GM18505 (cell line): ENCODE data around the gene OR2A5.
"Not testable (repeated sequence)": the region's sequence is repeated elsewhere in the genome, so short reads cannot be mapped to it uniquely, and the experiment has no call there.

Source experiments
- ATAC-seq: cut with Tn5 transposase; IDR thresholded peaks from one replicate; pipeline ENCODE4 v1.9.1; 2021; ENCODE audit not compliant: unreplicated experiment
- POLR2A ChIP-seq: IDR thresholded peaks from 4 replicates; pipeline ENCODE4 v1.6.1; 2011; ENCODE audit warnings: borderline replicate concordance; ENCODE audit not compliant: insufficient read depth, insufficient read length; ENCODE audit errors: extremely low read depth

Gene OR2A5

DNA sequence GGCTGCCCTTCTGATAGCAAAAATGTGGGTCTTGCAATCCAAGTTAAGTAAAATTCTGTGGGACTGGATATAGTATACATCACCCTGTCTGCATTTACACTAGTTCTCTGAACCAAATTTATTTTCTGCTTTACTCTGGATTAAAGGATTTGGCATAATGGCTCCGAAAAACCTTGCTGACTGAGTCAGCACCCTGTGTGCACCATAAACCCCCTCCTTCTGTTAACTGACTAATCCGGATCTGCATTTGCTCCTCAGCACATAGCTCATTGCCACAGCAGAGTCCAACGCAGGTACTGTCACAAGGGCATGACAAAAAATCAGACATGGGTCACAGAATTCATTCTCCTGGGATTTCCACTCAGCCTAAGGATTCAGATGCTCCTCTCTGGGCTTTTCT is 1.3 kb downstream of the OR2A5 start:
- ATAC-seq = no peak

GRCh38 chr7:144050884-144051283 is 2.1 kb downstream of the OR2A5 start:
- ATAC-seq = not testable (repeated sequence)

More for the DNA sequence above, 1.3 kb downstream of the OR2A5 start:
- TF ChIP-seq POLR2A = no peak

GRCh38 chr7:144057954-144058353 is 9.2 kb downstream of the OR2A5 start:
- ATAC-seq = no peak
- no peak for TF ChIP-seq POLR2A

DNA sequence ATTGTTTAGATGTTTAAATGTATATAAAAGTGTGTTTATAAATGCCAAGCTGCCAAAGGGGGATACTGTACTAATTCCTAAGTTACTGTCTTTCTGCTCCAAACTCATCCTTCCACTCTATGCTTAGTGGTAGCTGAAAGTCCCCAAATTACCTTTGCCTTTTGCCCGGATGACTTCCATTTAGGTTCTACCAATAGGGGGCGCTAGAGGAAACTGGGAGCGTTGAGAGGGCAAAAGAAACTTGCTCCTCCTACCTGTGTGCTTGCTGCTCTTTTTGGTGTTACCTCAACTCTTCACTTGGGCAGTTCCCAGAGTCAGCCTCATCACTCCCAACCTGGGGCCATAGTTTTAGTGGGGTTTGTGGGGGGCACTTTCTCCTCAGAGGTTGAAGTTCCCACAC is 15.0 kb downstream of the OR2A5 start:
- no peak for ATAC-seq
- no peak for TF ChIP-seq POLR2A

GRCh38 chr7:144069511-144069910 is 20.8 kb downstream of the OR2A5 start, which contains the start of gene OR2A25:
OR2A25 (plus strand) TSS chr7:144069811; CDS start chr7:144074220, 4,409 bp downstream.
- ATAC-seq = no peak
- TF ChIP-seq POLR2A = no peak

- no peak for TF ChIP-seq POLR2A
Measured at GRCh38 chr7:144069953-144070352, 21.2 kb downstream of the OR2A5 start.

GRCh38 chr7:144074374-144074773 is 25.6 kb downstream of the OR2A5 start:
- ATAC-seq = no peak
- TF ChIP-seq POLR2A = no peak

More at GRCh38 chr7:144069953-144070352, 21.2 kb downstream of the OR2A5 start:
- ATAC-seq = no peak

DNA sequence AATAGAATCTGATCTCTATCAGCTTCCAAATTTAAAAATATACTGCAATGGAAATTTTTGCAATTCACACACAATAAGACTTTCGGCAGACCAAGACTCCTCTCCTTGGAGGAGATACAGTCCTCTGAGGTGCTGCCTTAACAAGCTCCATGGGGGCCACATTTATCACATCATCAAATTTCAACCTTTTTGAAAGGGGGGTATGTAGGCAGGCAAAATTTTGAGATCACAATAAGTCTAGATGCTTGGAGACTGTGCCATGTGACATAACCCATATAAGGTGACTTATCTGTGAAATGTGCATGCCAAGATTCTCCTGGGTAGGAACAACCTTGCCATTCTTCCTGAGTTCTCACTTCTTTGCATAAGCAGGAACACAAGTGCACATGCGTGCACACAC is 37.2 kb downstream of the OR2A5 start, which contains the start of gene OR2A12:
OR2A12 (plus strand) TSS at position 301 of the 400 bp plus-strand sequence. CDS start 8,830 bp downstream, outside the sequence.
- TF ChIP-seq POLR2A = no peak
- no peak for ATAC-seq

DNA sequence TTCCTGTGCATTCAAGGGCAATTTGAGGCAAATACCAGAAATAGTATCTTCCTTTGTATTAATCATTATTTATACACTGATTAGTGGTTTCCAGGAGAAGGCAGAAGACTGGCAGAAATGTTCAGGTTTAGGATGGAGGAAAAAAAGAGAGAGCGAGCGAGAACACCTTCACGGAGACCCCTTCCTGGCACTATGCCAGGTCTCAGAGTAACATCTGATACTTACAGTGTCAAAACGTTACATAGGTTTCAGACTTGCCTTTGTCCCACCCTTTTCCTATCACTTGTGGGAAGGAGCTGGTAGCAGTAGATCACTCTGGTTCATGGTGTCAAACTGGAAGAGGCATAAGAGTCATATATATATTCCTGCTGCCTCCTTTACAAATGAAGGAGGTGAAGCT is 38.0 kb downstream of the OR2A5 start:
- TF ChIP-seq POLR2A = no peak
- no peak for ATAC-seq

GRCh38 chr7:144087230-144087629 is 38.5 kb downstream of the OR2A5 start:
- ATAC-seq = no peak
- no peak for TF ChIP-seq POLR2A

DNA sequence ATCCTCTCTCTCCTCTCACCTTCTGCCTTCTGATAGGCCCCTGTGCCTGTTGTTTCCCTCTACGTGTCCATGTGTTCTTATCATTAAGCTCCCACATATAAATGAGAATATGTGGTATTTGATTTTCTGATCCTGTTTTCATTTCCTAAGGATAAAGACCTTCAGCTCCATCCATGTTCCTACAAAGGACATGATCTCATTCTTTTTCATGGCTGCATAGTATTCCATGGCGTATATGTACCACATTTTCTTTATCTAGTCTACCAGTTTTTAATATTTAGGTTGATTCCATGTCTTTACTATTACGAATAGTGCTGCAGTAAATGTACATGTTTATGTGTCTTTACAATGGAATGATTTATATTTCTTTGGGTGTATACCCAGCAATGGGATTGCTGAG is 41.9 kb downstream of the OR2A5 start:
- no peak for ATAC-seq
- TF ChIP-seq POLR2A = no peak

DNA sequence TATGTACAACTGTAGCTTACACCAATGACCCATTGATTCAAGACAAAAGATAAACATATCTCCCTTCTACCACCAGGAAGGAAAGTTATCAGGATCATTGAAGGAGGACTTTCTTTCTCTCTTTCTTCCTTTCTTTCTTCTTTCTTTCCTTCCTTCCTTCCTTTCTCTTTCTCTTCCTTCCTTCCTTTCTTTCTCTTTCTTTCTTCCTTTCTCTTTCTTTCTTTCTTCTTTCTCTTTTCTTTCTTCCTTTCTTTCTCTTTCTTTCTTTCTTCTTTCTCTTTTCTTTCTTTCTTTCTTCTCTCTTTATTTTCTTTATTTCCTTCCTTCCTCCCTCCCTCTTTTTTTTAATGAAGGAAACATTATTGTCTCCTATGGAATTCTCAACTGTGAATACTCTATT is 50.0 kb downstream of the OR2A5 start:
- no peak for ATAC-seq
- no peak for TF ChIP-seq POLR2A

- no peak for ATAC-seq
- TF ChIP-seq POLR2A = no peak
Measured at GRCh38 chr7:144100607-144101006, 51.9 kb downstream of the OR2A5 start.

DNA sequence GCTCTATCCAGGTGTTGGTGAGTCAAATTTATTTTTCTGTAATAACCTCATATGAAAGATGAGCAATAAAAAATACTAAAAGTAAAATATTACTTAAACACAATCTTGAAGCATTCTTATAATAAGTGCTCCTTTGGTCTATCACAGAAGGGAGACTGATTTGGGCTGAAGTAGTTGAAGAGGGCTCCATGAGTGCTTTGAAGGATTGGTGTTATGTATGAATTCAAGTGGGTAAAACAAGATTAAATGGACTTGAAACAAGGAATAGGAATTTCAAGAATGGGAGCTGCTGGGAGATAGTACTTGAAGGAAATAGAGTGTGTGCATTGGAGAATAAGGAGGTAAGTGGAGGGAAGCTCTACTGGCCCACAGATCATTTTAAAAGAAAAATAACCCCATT is 53.3 kb downstream of the OR2A5 start:
- no peak for ATAC-seq
- no peak for TF ChIP-seq POLR2A

- no peak for TF ChIP-seq POLR2A
- ATAC-seq = no peak
Measured at GRCh38 chr7:144105211-144105610, 56.5 kb downstream of the OR2A5 start.
